ENCODE data around the gene PDE3A. TPM values are rescaled to one million over a fixed set of nuclear protein-coding genes. Genes with fewer than 3 reads are reported as not detected.

PDE3A gene
- polyA plus RNA-seq, 3 donors: 0.10 TPM; not detected in 2

DNA sequence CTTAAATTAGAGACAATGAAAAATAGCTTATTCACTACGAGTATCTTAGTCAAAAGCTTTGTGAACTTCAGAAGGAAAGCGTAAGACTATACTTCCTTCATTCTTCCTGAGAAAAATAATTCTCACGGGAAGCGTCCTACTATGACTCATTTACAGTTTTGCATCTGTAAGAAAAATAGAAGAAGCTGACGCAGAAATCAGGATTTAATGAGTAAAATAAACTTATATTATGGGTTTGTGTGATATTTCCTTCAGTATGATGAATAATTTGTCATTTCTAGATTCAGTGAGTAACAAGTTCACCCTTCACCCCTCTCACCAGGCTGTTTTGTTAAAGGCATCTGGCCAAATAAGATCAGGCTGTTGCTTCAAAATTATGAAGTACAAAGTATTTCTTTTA lies 17.8 kb upstream of the PDE3A start:
- WGBS (ENCODE audit: insufficient coverage): no CpG with 5 or more reads among the region's 5 CpGs
- DNase-seq: no peak
- TF ChIP-seq, protein P1, sequence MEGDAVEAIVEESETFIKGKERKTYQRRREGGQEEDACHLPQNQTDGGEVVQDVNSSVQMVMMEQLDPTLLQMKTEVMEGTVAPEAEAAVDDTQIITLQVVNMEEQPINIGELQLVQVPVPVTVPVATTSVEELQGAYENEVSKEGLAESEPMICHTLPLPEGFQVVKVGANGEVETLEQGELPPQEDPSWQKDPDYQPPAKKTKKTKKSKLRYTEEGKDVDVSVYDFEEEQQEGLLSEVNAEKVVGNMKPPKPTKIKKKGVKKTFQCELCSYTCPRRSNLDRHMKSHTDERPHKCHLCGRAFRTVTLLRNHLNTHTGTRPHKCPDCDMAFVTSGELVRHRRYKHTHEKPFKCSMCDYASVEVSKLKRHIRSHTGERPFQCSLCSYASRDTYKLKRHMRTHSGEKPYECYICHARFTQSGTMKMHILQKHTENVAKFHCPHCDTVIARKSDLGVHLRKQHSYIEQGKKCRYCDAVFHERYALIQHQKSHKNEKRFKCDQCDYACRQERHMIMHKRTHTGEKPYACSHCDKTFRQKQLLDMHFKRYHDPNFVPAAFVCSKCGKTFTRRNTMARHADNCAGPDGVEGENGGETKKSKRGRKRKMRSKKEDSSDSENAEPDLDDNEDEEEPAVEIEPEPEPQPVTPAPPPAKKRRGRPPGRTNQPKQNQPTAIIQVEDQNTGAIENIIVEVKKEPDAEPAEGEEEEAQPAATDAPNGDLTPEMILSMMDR (IDR thresholded peaks at IDR 0.05): no peak
- no peaks in the 10 kb centered on the region for H3K36me3 ChIP-seq (replicated peaks in 1 of 2; ENCODE audit: control insufficient read depth in 1 of 2, insufficient read depth in 2 of 2, low read length in 2 of 2)
- no peak overlapping the region for H3K4me3 Mint-ChIP-seq
- H3K79me2 ChIP-seq (ENCODE audit: insufficient read depth, low read length): no peaks in the 10 kb centered on the region
- intact Hi-C loops (cut with micrococcal nuclease): no loop called here
- H3K9me3 Mint-ChIP-seq: peaks cover 0 to 13% (median 6%) of the 10 kb centered on the region in 7 donors
- no peak overlapping the region for H3K4me3 ChIP-seq (replicated peaks in 1 of 3; ENCODE audit: low read depth in 2 of 3, low read length in 3 of 3)
- H3K27ac ChIP-seq (ENCODE audit: low read depth in 1 of 2, low read length in 2 of 2): no peak overlapping the region
- H3K4me2 ChIP-seq (replicated peaks; ENCODE audit: extremely low read depth, low read length, poor library complexity, severe bottlenecking): no peak overlapping the region
- no peak overlapping the region for H3K9ac ChIP-seq (ENCODE audit: insufficient read depth, low read length, poor library complexity, severe bottlenecking)
- no peaks in the 10 kb centered on the region for H3K36me3 Mint-ChIP-seq
- H3K27me3 Mint-ChIP-seq (ENCODE audit: low read depth in 3 of 3): peaks cover 0 to 2% (median 0%) of the 10 kb centered on the region in 3 donors
- no peak overlapping the region for H3K27ac Mint-ChIP-seq
- no peaks in the 10 kb centered on the region for H3K4me1 Mint-ChIP-seq
- no peaks in the 10 kb centered on the region for H3K27me3 ChIP-seq (ENCODE audit: control insufficient read depth in 2 of 2, insufficient read depth in 2 of 2, low read length in 2 of 2)
- H3K9me3 ChIP-seq (replicated peaks in 1 of 2; ENCODE audit: control insufficient read depth in 1 of 2, insufficient read depth in 1 of 2, low read length in 2 of 2): no peaks in the 10 kb centered on the region
- no peaks in the 10 kb centered on the region for H3K4me1 ChIP-seq (ENCODE audit: control insufficient read depth in 1 of 2, insufficient read depth in 2 of 2, low read length in 2 of 2)
- no peak overlapping the region for H2AFZ ChIP-seq (ENCODE audit: insufficient read depth, low read depth, low read length, poor library complexity, severe bottlenecking)
- no peaks in the 10 kb centered on the region for H4K20me1 ChIP-seq (ENCODE audit: insufficient read depth, low read length)

DNA sequence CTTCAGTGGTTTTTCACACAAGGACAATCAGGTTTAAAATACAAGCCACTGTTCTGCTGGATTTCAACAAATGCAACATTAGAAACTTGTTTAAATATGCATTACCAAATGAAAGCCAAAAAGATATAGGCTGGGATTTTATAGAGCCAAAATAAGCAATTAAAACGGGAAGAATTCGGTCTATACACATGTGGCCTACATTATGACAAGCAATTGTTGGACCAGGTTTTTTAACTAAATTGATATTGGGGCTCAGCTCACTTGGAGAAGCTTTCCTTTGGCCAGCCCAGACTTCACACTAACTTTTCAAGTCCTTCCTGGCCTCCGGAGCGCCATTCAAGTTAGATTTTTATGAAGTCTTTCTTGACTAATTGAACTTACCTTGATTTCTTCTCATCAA lies 16.9 kb upstream of the PDE3A start:
- H3K4me2 ChIP-seq (replicated peaks; ENCODE audit: extremely low read depth, low read length, poor library complexity, severe bottlenecking): no peak overlapping the region
- Mint-ChIP-seq H3K36me3 (no peaks in the 10 kb centered on the region), H3K9me3 (peaks cover 0 to 13% (median 6%) of the 10 kb centered on the region in 7 donors), H3K27me3 (ENCODE audit: low read depth in 3 of 3) (peaks cover 0 to 2% (median 0%) of the 10 kb centered on the region in 3 donors), H3K27ac (no peak overlapping the region), H3K4me3 (no peak overlapping the region), H3K4me1 (no peaks in the 10 kb centered on the region)
- intact Hi-C loops (cut with micrococcal nuclease): no loop called here
- TF ChIP-seq, protein P1 (IDR thresholded peaks at IDR 0.05): no peak
- no peaks in the 10 kb centered on the region for H3K27me3 ChIP-seq (ENCODE audit: control insufficient read depth in 2 of 2, insufficient read depth in 2 of 2, low read length in 2 of 2)
- H3K27ac ChIP-seq (ENCODE audit: low read depth in 1 of 2, low read length in 2 of 2): no peak overlapping the region
- WGBS (ENCODE audit: insufficient coverage): 100% methylated on average over 4 of the region's 4 CpGs
- H3K4me1 ChIP-seq (ENCODE audit: control insufficient read depth in 1 of 2, insufficient read depth in 2 of 2, low read length in 2 of 2): no peaks in the 10 kb centered on the region
- H4K20me1 ChIP-seq (ENCODE audit: insufficient read depth, low read length): no peaks in the 10 kb centered on the region
- H3K79me2 ChIP-seq (ENCODE audit: insufficient read depth, low read length): no peaks in the 10 kb centered on the region
- no peak for DNase-seq
- H3K4me3 ChIP-seq (replicated peaks in 1 of 3; ENCODE audit: low read depth in 2 of 3, low read length in 3 of 3): no peak overlapping the region
- no peaks in the 10 kb centered on the region for H3K9me3 ChIP-seq (replicated peaks in 1 of 2; ENCODE audit: control insufficient read depth in 1 of 2, insufficient read depth in 1 of 2, low read length in 2 of 2)
- no peak overlapping the region for H2AFZ ChIP-seq (ENCODE audit: insufficient read depth, low read depth, low read length, poor library complexity, severe bottlenecking)
- no peak overlapping the region for H3K9ac ChIP-seq (ENCODE audit: insufficient read depth, low read length, poor library complexity, severe bottlenecking)
- H3K36me3 ChIP-seq (replicated peaks in 1 of 2; ENCODE audit: control insufficient read depth in 1 of 2, insufficient read depth in 2 of 2, low read length in 2 of 2): no peaks in the 10 kb centered on the region

Measured in CD14-positive monocyte (primary cell).